BJ (cell line): Measurements from ENCODE around the gene PRDM12. TPM values are rescaled to one million over a fixed set of nuclear protein-coding genes. Genes with fewer than 3 reads are reported as not detected.

Experiments
- CTCF ChIA-PET: fragments of 350-600 bp; formaldehyde crosslinking; extraction: SDS; loops from one replicate; lab custom pipeline; 2021; ENCODE audit warnings: antibody characterized with exemption, inconsistent platforms; lab: Yijun Ruan, JAX
- POLR2A ChIA-PET: fragments of 300-600 bp; sonication (Branson Sonifier 250); formaldehyde crosslinking; extraction: SDS; loops from one replicate; lab custom pipeline; 2021; ENCODE audit warnings: antibody characterized with exemption; lab: Charles Lee
- DNase-seq: peaks from one replicate; pipeline ENCODE4 v3.0.0-alpha.2; 2011; ENCODE audit warnings: low read depth
- H3K27me3 ChIP-seq: 2 replicates; pipeline ENCODE4 v1.6.0; 2011; ENCODE audit warnings: low read length; ENCODE audit not compliant: control insufficient read depth, insufficient read depth
- H3K36me3 ChIP-seq: 2 replicates; pipeline ENCODE4 v1.5.1; 2011; ENCODE audit warnings: low read length; ENCODE audit not compliant: control insufficient read depth, insufficient read depth
- H3K4me3 ChIP-seq: 2 replicates; pipeline ENCODE4 v1.5.1; 2011; ENCODE audit warnings: low read depth, mild to moderate bottlenecking, control low read depth, low read length
- polyA plus RNA-seq: library from polyadenylated mRNA; depleted of rRNA; stranded (reverse); fragments of >200 nt; gene quantifications from 2 replicates; pipeline ENCODE4 v1.2.3, GENCODE V29; 2011
- TF ChIP-seq, protein P1 (sequence below): IDR thresholded peaks from 2 replicates; pipeline ENCODE4 v1.5.1; 2011; ENCODE audit warnings: low read depth, mild to moderate bottlenecking, control low read depth, inconsistent platforms, low read length, moderate library complexity; ENCODE audit not compliant: insufficient read depth

Gene PRDM12
- polyA plus RNA-seq, 1 experiment, result not detected

DNA sequence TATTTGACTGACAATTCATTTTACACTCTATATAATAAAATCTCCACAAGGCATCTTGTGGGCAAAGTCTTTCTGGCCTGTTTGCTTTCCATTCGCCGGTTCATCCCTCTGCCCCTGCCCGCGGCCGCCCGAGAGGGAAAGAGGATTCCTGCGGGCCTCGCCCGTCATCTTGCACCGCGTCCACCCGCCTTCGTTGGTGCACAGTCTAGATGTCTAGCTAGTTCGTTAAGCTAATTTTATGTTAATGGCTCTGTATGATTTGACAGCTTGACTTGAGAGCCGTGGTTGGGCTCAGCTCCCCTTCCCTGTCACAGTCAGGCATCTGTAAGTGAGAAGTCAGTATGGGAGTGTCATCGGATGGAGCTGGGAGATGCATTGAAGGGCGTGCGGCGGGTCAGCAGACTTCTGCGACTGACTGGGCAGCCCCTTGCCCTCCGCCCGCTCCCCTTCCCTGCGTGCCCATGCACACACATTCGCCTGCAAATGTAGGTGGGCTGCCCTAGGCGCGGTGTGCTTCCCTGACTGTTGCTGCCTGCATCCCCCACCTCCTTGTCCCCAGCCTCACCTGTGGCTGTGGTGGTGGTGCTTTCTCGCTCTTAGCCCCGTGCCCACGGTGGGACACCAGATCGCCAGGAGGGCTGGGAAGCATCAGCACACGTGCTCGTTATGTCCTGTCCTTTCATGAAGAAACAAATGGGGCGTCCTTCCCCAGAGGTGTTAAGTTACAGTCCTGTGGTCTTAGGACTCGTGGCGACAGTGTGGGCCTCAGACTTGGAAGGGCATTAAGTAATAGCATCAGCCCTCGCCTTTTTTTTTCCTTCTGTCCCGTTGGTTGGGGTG, 25.9 kb upstream of the PRDM12 start:
- ChIA-PET POLR2A (no interaction called here), CTCF (interaction anchor here (2.3 kb wide), 1 partner anchor 44 kb away, joined by 7 read pairs; no protein-coding TSS in a partner anchor)
- Histone ChIP-seq H3K4me3 (no peak overlapping the region), H3K36me3 (peaks cover 26% of the 10 kb centered on the region), H3K27me3 (no peaks in the 10 kb centered on the region)
- TF ChIP-seq, protein P1, sequence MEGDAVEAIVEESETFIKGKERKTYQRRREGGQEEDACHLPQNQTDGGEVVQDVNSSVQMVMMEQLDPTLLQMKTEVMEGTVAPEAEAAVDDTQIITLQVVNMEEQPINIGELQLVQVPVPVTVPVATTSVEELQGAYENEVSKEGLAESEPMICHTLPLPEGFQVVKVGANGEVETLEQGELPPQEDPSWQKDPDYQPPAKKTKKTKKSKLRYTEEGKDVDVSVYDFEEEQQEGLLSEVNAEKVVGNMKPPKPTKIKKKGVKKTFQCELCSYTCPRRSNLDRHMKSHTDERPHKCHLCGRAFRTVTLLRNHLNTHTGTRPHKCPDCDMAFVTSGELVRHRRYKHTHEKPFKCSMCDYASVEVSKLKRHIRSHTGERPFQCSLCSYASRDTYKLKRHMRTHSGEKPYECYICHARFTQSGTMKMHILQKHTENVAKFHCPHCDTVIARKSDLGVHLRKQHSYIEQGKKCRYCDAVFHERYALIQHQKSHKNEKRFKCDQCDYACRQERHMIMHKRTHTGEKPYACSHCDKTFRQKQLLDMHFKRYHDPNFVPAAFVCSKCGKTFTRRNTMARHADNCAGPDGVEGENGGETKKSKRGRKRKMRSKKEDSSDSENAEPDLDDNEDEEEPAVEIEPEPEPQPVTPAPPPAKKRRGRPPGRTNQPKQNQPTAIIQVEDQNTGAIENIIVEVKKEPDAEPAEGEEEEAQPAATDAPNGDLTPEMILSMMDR, result no peak
- no peak for DNase-seq

GRCh38 chr9:130639124-130639765, 25.1 kb upstream of the PRDM12 start:
- H3K36me3 ChIP-seq, result peaks cover 20% of the 10 kb centered on the region
- ChIA-PET POLR2A (no interaction called here), CTCF (no interaction called here)
- no peak overlapping the region for H3K4me3 ChIP-seq
- DNase-seq, result no peak
- H3K27me3 ChIP-seq, result no peaks in the 10 kb centered on the region
- TF ChIP-seq, protein P1, result no peak

DNA sequence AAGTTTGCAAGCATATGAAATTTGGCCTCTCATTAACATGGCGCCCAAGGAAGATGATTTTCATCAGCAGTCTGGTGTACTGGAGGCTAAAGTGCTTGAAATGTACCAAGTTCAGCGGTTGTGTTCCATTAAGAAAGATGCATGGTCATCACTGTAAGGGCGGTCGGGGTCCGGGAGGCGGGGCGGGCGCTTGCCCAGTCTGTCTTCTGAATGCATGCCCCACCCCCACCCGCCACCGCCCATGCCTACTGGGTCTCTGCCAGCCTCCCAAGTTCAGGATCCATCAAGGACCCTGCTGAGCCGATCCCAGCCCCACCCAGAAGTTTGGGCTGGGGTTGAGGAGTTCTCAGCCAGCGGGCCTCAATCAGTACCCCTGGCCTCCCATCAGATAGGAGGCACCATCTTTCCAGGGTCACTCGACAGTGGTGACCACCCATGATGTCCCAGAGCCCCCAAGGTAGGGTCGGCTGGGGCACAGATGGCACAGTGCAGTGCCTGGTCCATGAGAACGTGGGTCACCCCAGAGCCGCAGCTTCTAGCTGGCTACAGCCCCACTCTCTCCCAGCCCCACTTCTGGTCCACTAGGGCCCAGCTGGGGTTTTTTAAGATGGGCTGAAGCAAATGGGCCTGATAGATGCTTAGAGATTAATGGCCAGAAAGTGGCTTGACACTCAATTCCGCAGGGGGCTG, 24.4 kb upstream of the PRDM12 start:
- no peak for DNase-seq
- H3K36me3 ChIP-seq, result peaks cover 15% of the 10 kb centered on the region
- ChIA-PET POLR2A (no interaction called here), CTCF (no interaction called here)
- TF ChIP-seq, protein P1, result no peak
- H3K4me3 ChIP-seq, result no peak overlapping the region
- H3K27me3 ChIP-seq, result no peaks in the 10 kb centered on the region

GRCh38 chr9:130640681-130641080, 23.7 kb upstream of the PRDM12 start:
- ChIA-PET CTCF (no interaction called here), POLR2A (no interaction called here)
- H3K27me3 ChIP-seq, result no peaks in the 10 kb centered on the region
- H3K36me3 ChIP-seq, result peaks cover 14% of the 10 kb centered on the region
- TF ChIP-seq, protein P1, result no peak
- no peak for DNase-seq
- no peak overlapping the region for H3K4me3 ChIP-seq

DNA sequence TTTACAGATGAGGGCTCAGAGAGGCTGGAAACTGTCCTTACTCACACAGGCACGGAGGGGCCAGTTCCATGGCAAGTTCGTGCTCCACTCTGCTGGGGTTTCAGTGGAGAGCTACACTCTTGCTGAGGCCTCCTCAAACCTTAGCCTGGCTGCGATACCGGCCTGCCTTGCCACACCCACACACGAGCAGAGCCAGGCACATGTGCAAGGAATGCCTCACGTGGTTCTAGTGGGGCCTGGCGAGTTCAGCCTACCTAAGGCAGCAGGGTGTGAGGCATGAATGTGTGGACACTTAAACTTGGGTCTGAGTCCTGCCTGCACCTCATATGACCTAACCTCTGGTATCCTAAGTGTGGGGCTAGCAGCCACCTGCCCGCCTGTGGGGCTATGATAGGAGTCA, 21.5 kb upstream of the PRDM12 start:
- POLR2A ChIA-PET, result no interaction called here
- Histone ChIP-seq H3K4me3 (no peak overlapping the region), H3K36me3 (peaks cover 4% of the 10 kb centered on the region), H3K27me3 (no peaks in the 10 kb centered on the region)
- CTCF ChIA-PET, result no interaction called here
- no peak for DNase-seq
- TF ChIP-seq, protein P1, result no peak
